Hematopoietic multipotent progenitor cell treated with erythropoietin and hydrocortisone succinate and interleukin-3 and kit ligand, for 4 days (in vitro differentiated cells): ENCODE results near the gene GRIP1.
A peak's percentile ranks its signal among the peaks of the same experiment; 100 is the strongest.

Source experiments
- DNase-seq: peaks from one replicate; pipeline ENCODE4 v3.0.0-alpha.2; 2015

The GRIP1 gene

DNA sequence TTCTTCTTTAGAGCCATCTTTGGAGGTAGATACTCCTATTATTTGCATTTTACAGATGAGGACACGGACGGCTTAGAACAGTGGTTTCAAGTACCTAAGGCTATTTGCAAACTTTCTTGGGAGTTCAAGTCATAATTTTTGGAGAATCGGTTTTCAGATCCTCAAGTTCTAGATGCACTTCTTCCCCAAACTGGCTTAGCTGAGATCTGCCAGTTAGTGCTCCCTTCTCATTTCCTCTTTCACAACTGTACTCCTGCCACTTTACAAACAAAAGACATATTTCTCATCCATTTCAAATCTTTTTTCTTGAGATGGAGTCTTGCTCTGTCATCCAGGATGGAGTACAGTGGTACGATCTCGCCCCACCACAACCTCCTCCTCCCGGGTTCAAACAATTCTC lies 299.3 kb downstream of the GRIP1 start:
- no peak for DNase-seq

DNA sequence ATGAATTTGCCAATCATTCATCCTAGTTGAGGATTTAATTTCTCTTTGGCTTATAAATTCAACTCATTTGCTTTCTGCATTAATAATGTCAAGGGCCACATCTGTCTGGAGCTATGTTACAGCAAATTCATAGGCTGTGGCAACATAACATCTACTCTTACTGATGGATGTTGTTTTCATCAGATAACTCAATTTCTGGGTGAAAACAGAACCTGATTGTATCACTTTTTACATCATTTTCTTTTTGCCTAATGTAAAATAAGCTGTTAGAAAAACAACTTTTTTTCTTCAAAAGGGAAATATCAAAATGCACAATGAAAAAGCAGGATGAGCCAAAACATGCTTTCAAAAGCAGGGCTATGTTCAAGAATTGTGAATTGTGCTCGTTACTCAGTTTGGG lies 303.3 kb downstream of the GRIP1 start:
- no peak for DNase-seq

DNA sequence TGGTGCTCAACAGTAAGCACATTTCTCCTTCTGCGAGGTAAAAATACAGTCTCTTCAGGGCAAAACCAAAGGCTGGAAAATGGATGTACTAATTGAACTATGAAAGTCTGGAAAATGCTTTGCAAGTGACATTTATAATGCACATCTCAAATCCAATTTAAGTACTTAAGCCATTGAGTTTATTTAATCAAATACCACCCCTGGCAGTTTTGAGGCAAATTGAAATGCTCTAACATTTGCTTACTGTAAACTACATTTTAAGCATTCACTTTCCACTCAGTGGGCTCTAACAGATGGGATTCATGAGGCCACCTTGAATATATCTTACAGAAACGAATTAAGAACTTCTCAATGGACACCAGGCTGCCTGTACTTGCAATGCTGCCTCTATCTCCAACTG lies 306.9 kb downstream of the GRIP1 start:
- DNase-seq, result no peak

DNA sequence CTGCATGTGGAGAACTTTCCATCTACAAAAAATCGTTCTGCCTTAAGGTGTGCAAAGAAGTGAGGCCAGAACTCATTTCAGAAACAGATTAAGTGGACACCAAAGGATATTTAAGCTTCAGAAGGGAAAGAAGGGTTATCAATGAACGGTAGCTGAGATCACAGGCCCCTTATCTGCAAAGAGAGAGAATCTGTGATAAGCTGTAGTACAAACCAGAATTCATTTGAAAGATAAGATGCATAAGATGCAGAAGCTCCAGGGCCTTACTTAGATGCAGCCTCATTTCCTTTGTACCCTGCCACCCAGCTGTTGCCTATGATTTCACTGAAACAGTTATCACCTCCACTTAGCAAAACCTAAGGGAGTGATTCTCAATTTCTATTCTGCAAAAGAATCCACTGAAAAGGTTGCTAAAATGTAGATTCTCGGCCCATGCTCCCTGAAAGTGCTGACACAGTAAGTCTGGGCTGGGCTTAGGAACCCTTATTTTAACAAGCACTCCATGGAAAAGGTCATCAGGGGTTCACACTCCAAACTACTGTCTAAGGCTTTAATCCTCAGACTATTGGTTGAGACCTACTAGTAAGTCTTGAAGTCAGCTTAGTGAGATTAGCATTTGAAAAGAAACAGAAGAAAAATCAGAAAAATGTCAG lies 311.7 kb downstream of the GRIP1 start:
- peak; percentile 38 for DNase-seq

DNA sequence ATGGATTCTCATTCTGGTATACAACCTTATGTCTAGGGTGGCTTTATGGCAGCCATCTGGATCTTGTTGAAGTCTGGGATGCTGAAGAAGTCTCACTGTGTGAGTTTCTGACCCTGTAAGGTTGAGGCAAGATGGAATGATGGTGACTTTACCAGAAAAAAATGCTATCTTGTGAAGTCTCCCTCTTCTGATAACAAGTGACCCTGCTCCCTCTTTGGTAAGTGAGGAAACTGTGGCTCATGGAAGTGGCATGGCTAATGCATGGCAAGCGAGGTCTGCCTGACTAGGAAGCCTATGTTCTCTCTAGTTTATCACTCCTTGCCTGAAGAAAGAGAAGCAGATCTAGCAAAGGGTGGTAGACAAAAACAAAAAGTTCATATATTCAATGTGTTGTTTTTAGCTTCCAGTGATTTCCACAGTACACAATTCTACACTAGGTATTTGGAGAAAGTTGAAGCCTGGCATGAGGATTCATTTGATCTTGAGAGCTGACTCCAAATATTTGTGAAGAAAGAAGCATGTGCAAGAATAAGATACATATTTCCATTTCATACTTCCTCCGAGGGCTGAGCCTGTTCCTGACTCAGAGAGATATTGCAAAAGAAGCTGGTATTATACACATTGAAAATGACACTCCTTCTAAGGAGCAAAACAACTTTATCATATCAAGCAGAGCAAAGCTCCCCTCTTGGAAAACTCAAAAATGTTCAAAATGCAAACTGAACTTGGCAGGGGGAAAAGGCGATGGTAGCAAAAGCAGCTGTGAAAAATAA lies 313.0 kb downstream of the GRIP1 start:
- DNase-seq, result peak; percentile 33

DNA sequence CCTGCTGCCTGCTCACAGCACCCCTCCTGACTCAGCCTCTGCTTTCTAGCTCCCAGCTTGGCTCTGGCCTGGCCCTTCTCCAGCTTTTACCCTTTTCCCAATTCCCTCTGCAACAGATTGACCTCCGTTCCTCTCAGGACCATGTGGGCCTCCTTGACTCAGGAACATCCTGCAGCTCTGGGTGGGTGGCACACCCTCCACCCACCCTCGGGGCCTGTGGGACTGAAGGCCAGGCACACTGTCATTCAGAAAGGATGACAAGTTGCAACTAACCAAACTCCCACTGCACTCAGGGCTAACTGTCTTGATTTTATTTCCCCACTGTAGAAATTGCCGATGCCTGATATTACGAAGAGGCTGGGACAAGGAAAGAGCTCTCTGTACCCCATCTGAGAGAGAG lies 317.2 kb downstream of the GRIP1 start:
- DNase-seq, result no peak

DNA sequence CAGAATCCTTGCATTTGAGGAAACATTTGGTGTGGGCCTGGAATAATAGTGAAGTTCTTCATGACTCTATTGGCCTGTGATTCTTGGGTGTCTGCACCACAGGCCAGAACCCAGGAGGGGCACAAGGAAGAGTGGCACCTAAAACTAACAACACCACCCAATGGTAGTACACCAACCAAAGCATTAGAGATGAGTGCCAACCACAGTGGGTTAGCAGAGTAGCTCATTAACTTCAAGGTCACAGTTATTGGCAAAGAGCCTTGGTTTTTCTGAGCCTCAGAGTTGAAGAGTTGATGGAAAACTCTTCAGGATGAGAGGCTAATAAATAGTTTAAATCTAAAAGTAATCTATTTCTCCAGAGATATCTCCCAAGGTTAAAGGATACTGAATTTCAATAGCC lies 319.6 kb downstream of the GRIP1 start:
- no peak for DNase-seq

DNA sequence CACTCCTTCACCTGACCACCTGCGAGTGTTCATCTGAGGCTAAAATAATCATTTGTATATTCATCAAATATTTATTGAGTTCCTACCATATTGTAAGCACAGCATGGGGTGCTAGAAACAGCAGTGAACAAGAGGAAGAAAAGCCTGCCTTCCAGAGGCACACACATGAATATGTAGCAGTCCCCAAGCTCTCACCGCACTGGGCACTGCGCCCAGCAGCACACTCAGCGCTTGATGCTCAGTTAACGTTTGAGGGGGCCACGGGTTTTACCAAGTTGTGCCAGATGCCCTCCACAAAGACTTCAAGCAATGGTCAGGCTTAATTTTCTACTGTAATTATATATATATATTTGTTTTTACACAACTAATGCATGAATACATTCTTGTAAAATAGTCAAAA lies 324.6 kb downstream of the GRIP1 start:
- no peak for DNase-seq

DNA sequence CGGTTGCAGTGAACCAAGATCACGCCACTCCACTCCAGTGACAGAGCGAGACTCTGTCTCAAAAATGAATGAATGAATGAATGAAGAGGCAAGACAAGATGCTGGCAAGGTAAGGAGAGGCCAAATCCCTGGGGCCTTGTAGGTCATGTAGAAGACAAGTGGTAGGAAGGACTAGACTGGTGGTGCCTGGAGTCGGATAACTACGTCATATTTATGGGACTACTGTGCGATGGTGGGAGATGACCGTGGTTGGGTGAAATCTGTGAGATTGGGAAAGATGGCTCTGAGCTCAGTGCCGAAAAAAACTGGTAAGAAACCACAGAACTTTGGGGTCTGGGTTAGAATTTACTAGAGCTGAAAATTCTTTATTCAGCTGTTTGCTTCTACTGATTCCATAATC lies 326.0 kb downstream of the GRIP1 start:
- DNase-seq, result no peak

DNA sequence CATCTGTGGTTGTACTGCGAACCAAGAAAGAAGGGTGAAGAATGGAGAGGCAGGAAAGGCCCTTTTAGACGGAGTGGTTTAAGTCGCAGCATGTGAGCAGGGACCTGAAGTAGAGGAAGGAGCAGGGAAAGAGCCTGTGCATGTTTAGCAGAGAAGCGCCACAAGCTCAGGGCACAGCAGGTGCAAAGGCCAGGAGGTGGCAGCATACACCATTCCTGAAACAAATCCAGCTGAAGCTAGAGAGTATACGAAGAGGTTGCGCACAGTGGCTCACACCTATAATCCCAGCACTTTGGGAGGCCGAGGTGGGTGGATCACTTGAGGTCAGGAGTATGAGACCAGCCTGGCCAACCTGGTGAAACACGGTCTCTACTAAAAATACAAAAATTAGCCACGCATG lies 326.7 kb downstream of the GRIP1 start:
- peak; percentile 68 for DNase-seq

DNA sequence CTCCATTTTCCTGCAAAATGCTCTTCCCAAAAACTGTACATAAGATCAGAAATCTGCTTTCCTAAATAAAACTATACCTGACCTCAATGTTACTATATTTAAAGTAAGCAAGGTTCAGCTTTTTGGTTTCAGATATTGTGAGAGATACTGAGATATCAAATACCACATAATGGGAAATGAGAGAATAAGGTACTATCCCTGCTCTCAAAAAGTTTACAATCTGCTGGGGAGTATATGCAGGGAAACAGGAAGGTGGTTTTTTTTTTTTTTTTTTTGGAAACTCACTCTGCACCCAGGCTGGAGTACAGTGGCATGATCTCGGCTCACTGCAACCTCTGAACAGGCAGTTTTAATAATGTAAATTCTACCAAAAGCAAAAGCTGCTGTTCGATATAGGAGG lies 327.6 kb downstream of the GRIP1 start:
- DNase-seq, result no peak

DNA sequence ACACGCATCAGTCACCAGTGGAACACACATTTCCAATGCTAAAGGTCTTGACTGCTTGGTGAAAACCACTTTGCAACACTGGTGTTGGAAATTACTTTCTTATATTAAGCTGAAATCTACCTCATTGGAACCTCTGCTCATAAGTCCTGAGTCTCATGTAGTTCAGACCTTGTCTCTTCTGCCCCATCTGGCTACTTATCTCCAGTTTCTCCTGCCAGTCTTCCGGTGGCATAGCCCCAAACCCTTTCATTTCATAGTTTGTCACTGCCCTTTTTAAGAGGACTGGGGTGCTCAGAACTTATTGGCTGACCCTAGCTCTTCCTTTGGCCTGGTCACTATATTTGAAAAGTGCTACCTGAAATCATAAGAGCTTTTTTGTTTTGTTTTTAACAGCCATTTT lies 332.9 kb downstream of the GRIP1 start:
- DNase-seq, result peak; percentile 81

DNA sequence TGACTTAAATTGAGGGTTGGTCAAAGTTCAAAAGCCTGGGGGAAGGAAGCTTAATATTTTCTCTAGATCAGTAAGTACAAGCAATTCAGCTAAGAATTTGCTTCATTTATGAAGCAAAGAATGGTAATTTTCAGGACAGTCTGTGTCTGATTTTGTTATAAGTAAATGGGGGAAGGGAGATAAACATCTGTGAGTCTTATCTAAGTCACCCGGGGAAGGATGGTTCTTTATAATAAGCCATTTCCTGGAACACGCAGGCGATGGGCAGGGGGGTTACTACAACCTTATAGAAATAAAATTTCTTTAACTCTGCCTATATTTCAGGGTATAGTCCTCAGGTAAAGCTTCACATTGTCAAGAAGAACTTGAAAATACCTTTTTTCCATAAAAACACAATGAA lies 333.7 kb downstream of the GRIP1 start:
- peak; percentile 74 for DNase-seq

DNA sequence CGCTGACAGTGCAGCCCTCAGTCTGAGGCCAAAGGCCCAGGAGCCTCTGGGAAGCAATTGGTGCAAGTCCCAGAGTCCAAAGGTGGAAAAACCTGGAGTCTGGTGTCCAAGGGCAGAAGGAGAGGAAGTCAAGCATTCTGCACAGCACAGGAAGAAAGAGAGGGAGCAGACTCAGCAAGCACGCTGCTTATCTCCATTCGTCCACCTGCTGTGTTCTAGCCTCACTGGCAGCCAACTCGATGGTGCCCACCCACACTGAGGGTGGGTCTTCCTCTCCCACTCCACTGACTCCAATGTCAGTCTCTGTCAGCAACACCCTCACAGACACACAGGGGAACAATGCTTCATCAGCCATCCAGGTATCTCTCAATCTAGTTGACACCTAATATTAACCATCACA lies 337.8 kb downstream of the GRIP1 start:
- DNase-seq, result peak; percentile 58

DNA sequence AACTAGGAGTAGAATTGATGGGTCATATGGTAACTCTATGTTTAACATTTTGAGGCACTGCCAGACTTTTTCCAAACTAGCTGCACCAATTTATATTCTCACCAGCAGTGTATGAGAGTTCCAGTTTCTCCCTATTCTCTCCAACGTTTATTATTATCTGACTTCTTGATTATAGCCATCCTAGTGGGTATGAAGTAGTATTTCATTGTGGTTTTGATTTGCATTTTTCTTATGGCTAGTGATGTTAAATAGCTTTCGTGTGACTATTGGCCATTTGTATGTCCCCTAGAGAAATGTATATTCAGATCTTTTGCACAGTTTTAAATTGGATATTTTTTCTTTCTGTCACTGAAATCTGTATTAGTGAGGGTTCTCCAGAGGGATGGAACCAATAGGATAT lies 338.7 kb downstream of the GRIP1 start:
- DNase-seq, result no peak

DNA sequence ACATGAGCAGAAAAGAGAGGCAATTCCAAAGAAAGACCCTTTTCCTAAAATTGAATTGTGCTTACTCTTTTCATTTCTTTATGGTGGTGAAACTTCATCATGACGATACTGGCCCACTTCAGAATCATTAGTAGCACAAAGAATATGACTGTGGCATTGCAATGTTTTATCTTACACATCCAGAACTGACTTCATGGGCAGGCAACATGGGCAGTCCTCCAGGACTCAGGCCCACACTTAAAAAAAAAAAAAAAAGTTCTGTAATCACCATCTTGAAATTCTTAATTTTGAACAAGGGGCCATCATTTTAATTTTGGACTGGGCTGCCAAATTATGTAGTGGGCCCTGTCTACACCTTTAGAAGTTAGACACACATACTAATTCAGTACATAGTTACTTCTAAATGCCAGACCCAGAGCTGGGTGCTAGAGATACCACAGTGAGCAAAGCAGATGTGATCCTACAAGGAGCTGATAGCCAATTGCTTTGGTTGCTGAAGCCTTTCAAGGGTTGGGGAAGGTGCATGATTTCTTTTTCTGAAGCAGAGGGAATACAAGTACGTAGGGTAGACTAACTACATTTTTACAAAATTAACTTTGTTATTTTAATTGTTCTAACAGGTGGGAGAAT lies 341.4 kb downstream of the GRIP1 start:
- DNase-seq, result peak; percentile 59

DNA sequence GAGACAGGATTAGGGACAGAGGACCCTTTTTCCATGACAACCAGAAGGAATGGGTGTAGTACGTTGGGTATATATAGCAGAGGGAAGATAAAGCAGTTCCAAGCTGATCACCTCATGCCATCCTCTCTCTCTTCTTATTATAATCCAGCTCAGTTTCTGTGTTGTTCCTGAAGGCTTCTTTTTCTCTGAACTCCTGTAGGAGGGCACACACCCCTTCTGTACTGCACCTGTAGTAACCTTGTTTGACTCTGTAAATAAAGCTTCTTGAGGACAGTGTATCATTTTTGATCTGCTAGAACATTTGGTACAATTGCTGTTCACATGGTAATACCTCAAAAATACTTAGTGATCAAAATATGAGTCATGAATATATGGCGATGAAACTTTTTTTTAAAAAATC lies 343.1 kb downstream of the GRIP1 start:
- no peak for DNase-seq

DNA sequence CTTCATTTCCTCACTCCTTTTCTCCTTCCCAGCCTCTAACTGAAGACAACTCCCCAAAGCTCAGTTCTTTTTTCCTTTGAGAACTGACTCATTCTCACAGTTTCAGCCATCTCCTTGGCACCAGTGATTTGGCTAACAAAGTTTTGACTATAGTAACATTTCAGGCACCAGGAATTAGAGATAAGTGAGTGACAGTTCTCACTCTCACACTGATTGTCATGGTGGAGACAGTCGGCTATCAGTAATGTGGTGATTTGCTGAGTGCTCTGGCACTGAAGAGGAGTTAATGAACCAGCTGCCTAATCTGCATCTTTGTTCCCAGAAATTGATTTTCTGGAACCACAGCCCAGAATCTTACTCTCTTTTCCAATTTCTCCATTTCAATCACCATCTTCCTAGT lies 347.1 kb downstream of the GRIP1 start:
- DNase-seq, result no peak

DNA sequence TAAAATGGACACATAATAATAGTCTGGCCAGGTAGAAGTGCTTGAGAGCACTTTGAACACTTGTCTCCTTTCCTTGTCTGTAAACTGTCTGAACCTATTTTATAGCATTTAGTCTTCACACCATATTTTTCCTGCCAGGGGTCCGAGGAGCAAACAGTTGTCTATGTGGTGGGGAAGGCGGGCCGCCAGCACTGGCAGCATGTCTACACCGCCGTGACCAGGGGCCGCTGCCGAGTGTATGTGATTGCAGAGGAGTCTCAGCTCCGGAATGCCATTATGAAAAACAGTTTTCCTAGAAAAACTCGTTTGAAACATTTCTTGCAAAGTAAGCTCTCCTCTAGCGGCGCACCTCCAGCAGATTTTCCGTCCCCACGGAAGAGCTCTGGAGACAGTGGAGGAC lies 347.9 kb downstream of the GRIP1 start:
- no peak for DNase-seq

DNA sequence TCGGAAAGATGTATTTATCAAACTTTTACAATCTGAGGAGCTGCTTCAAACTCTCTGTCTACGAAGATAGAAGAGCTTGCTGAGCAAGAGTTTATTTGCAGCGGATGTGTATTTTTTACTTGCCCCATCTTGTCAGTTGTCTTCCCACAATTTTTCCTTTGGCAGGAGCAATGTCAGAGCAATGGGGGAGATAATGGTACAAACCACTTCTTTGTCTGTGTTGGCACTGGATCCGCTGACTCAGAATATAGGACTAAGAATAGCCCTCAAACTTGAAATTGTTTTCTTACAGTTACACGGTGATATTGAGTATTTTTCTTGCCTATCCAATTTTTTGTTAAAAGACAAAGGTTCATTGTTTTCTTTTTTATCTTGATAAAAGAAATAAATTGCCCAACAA lies 348.9 kb downstream of the GRIP1 start:
- no peak for DNase-seq

DNA sequence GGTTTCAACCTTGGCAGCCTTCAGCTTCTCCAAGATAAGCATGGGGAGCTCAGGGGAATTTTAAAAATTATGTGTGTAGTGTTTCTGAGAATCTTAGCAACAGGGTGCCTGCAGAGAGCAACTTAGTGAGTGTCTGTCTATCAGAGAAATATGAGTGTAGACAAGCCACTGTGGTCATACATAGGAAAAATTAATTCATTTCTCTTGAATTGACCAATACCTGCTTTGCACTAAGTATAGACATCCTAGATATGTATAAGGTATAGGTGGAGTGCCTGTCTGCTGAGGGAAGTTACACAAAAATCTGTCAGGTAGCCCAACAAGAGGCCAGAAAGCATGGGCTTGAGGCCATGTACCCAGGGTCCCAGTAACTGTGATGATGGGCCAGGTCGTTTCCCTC lies 355.9 kb downstream of the GRIP1 start:
- no peak for DNase-seq

DNA sequence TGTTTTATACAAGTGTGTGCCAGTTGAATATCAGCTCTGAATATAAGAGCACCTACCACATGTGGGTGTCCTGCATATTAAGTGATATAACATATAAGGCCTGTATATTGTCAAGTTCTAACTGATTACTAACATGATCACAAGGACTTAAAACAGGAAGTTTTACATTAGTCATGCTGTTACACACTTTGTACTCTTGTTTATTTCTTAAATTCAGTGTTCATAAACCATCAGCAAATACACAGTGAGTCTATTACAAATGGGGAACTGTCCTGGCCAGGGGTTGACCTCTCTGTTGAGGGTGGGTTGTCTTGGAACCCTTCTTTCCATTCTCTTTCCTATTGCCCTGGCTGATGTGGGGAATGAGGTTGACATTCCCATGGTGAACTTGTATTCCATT lies 357.4 kb downstream of the GRIP1 start:
- DNase-seq, result no peak

DNA sequence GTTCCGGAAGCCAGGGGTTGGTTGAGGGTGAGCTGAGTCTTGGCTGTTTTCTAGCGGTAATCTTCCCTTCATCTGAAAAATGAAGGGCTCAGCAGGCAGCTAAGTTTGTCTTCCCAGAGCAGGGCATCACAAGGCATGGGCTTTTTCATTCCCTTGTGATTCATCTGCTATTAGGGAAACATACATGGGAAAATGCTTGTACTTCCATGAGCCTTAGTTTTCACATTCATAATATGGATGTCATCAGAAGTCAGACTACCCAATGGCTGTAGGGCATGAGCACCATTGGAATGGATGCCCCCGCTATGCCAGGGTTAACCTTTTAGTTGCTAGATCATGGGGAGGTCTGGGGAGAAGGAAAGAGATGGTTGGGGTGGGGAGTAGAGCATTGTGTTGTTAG lies 357.9 kb downstream of the GRIP1 start:
- DNase-seq, result no peak

DNA sequence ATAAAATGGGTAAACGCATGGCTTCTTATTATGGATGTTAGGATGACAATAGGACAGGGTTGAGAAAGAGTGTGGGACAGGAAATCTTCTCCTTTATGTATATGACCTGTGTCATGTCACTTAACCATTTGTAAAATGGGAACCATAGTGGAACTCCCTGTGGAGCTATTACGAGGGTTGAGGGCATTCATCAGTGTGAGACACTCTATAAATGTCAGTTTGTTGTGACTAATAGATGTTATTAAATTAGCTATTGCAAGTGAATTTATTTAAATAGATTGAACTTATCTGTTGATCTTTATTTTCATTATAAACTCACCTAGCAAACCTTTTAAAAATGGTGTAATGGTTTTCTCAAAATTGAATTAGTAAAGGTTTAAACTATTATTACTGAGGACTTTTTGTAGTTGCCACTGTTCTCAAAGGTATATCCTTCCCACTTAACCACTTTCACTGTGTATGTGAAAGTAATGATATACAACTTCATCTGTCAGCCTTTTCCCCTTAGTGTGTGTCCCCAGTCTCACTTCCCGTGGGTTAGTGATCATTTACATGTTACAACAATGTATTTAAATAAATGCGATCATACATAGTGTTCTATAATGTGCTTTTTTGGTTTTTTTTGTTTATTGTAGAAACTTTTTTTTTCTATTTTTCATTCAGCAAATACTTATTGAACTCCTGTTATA lies 359.5 kb downstream of the GRIP1 start:
- no peak for DNase-seq
